Gastroesophageal sphincter (tissue), 4 donors: ENCODE results near the gene CACNG4. TPM values are rescaled to one million over a fixed set of nuclear protein-coding genes. Genes with fewer than 3 reads are reported as not detected.

Experiments used
- ATAC-seq: fragments of 150-250 bp; one replicate; pipeline ENCODE4 v1.9.1; 2016; ENCODE audit warnings: mild to moderate bottlenecking, moderate library complexity
- H3K27ac ChIP-seq, 4 donors: fragments of 200-600 bp; sonication (generic) in 3 of 4; 1 replicate in 3 of 4; 2 replicates in 1 of 4; pipeline ENCODE4 v1.5.1; 2016 to 2019
- H3K27me3 ChIP-seq: fragments of 200-600 bp; sonication (generic); one replicate; pipeline ENCODE4 v1.5.1; 2019
- H3K36me3 ChIP-seq, 2 donors: fragments of 200-600 bp; sonication (generic); one replicate each; pipeline ENCODE4 v1.5.1; 2019; ENCODE audit warnings: control low read depth in 1 of 2
- H3K4me1 ChIP-seq, 3 donors: fragments of 200-600 bp; sonication (generic); 1 replicate in 2 of 3; 2 replicates in 1 of 3; pipeline ENCODE4 v1.5.1; 2016 to 2019; ENCODE audit warnings: control low read depth in 2 of 3
- H3K4me3 ChIP-seq, 2 donors: fragments of 200-600 bp; sonication (generic); one replicate each; pipeline ENCODE4 v1.5.1; 2019; ENCODE audit warnings: mild to moderate bottlenecking in 1 of 2, moderate library complexity in 1 of 2
- H3K9me3 ChIP-seq, 3 donors: fragments of 200-600 bp; sonication (generic); one replicate each; pipeline ENCODE4 v1.5.1; 2017 to 2019; ENCODE audit warnings: control low read depth in 2 of 3
- CTCF ChIP-seq, 4 experiments: fragments of 200-600 bp in 2 of 4; fragments of 450-650 bp in 2 of 4; sonication (generic) in 1 of 4; IDR thresholded peaks; one replicate each; pipeline ENCODE4 v1.5.1; 2017 to 2019; ENCODE audit warnings: antibody characterized with exemption in 4 of 4, mild to moderate bottlenecking in 2 of 4, moderate library complexity in 2 of 4
- EP300 ChIP-seq: sonication (generic); formaldehyde crosslinking; IDR thresholded peaks from one replicate; pipeline ENCODE4 v1.6.1; 2017; ENCODE audit warnings: antibody characterized with exemption, mild to moderate bottlenecking
- POLR2A ChIP-seq, 2 donors: fragments of 450-650 bp; IDR thresholded peaks; one replicate each; pipeline ENCODE4 v1.6.1; 2017; ENCODE audit warnings: antibody characterized with exemption in 2 of 2, mild to moderate bottlenecking in 2 of 2, moderate library complexity in 1 of 2
- POLR2AphosphoS5 ChIP-seq: sonication (generic); formaldehyde crosslinking; IDR thresholded peaks from one replicate; pipeline ENCODE4 v1.6.1; 2017; ENCODE audit warnings: antibody characterized with exemption
- WGBS, 2 donors: methylation state at CpG; one replicate each; pipeline ENCODE4 v1.1.5; 2018; ENCODE audit warnings: low coverage in 1 of 2; 5-methylcytosine and 5-hydroxymethylcytosine counted together
- total RNA-seq, 4 donors: library from RNA; depleted of rRNA; stranded (reverse); fragments of >200 nt; gene quantifications; one replicate each; pipeline ENCODE4 v1.1.0, GENCODE V29; 2016

Gene CACNG4
- total RNA-seq, 4 donors from 2014 or later = 0.13 to 13.5 (median 2.1) TPM; not detected in 1

- H3K4me1 ChIP-seq = no peaks in the 10 kb centered on the region
- no peak overlapping the region for H3K4me3 ChIP-seq
- WGBS, 2 donors = 70 to 73% methylated on average over 2 to 8 of the region's 12 CpGs
- ATAC-seq = no peak
- no peaks in the 10 kb centered on the region for H3K36me3 ChIP-seq
- TF ChIP-seq CTCF (IDR thresholded peaks at IDR 0.05) (no peak), POLR2A (IDR thresholded peaks at IDR 0.05) (no peak)
- no peaks in the 10 kb centered on the region for H3K9me3 ChIP-seq
- H3K27ac ChIP-seq = no peak overlapping the region
- peaks cover 27% of the 10 kb centered on the region for H3K27me3 ChIP-seq
Observed at GRCh38 chr17:66985338-66986237, 21.1 kb downstream of the CACNG4 start.

GRCh38 chr17:66986659-66987058, 22.2 kb downstream of the CACNG4 start:
- Histone ChIP-seq H3K4me3 (no peak overlapping the region), H3K27me3 (peaks cover 27% of the 10 kb centered on the region), H3K9me3 (no peaks in the 10 kb centered on the region), H3K27ac (no peak overlapping the region), H3K4me1 (no peaks in the 10 kb centered on the region), H3K36me3 (no peaks in the 10 kb centered on the region)
- TF ChIP-seq POLR2AphosphoS5 = no peak
- TF ChIP-seq POLR2A (IDR thresholded peaks at IDR 0.05) = no peak
- TF ChIP-seq EP300 = no peak
- TF ChIP-seq CTCF (IDR thresholded peaks at IDR 0.05) = no peak
- WGBS, 2 donors = 88 to 90% methylated on average over 4 of the region's 4 CpGs
- ATAC-seq = no peak

GRCh38 chr17:66987059-66987616, 22.6 kb downstream of the CACNG4 start:
- no peaks in the 10 kb centered on the region for H3K4me1 ChIP-seq
- no peaks in the 10 kb centered on the region for H3K9me3 ChIP-seq
- H3K27ac ChIP-seq = no peak overlapping the region
- peaks cover 27% of the 10 kb centered on the region for H3K27me3 ChIP-seq
- ATAC-seq = no peak
- WGBS, 2 donors = 65 to 79% methylated on average over 2 of the region's 2 CpGs
- H3K4me3 ChIP-seq = no peak overlapping the region
- TF ChIP-seq CTCF (IDR thresholded peaks at IDR 0.05) = no peak
- no peak for TF ChIP-seq POLR2AphosphoS5
- no peak for TF ChIP-seq POLR2A (IDR thresholded peaks at IDR 0.05)
- TF ChIP-seq EP300 = no peak
- no peaks in the 10 kb centered on the region for H3K36me3 ChIP-seq

GRCh38 chr17:66988069-66988798, 23.7 kb downstream of the CACNG4 start:
- TF ChIP-seq CTCF (IDR thresholded peaks at IDR 0.05) = no peak
- no peak for TF ChIP-seq POLR2A (IDR thresholded peaks at IDR 0.05)
- TF ChIP-seq POLR2AphosphoS5 = no peak
- TF ChIP-seq EP300 = no peak
- Histone ChIP-seq H3K27me3 (peaks cover 23% of the 10 kb centered on the region), H3K9me3 (no peaks in the 10 kb centered on the region), H3K27ac (no peak overlapping the region), H3K4me1 (no peaks in the 10 kb centered on the region), H3K4me3 (no peak overlapping the region), H3K36me3 (no peaks in the 10 kb centered on the region)
- ATAC-seq = no peak
- WGBS, 2 donors = 69 to 70% methylated on average over 3 to 5 of the region's 23 CpGs
